Sigmoid colon (tissue), 7 donors: ENCODE results near the gene RB1. TPM values are rescaled to one million over a fixed set of nuclear protein-coding genes. Genes with fewer than 3 reads are reported as not detected.
A peak's percentile ranks its signal among the peaks of the same experiment; 100 is the strongest.

ENCODE experiments used
- DNase-seq: peaks from one replicate; pipeline ENCODE4 v3.0.0-alpha.2; 2019
- H3K27ac ChIP-seq, 4 donors: fragments of 200-600 bp; sonication (generic); one replicate each; pipeline ENCODE4 v1.5.1; 2016 to 2019; ENCODE audit warnings: mild to moderate bottlenecking in 1 of 4
- H3K27me3 ChIP-seq, 3 donors: fragments of 200-600 bp; sonication (generic); one replicate each; pipeline ENCODE4 v1.5.1; 2019; ENCODE audit warnings: mild to moderate bottlenecking in 1 of 3
- H3K36me3 ChIP-seq, 4 donors: fragments of 200-600 bp; sonication (generic); one replicate each; pipeline ENCODE4 v1.5.1; 2016 to 2019
- H3K4me1 ChIP-seq, 4 donors: fragments of 200-600 bp; sonication (generic); one replicate each; pipeline ENCODE4 v1.5.1; 2017 to 2019
- H3K4me3 ChIP-seq, 4 donors: fragments of 200-600 bp; sonication (generic); one replicate each; pipeline ENCODE4 v1.5.1; 2017 to 2019; ENCODE audit warnings: mild to moderate bottlenecking in 2 of 4, moderate library complexity in 1 of 4
- H3K9me3 ChIP-seq, 4 donors: fragments of 200-600 bp in 3 of 4; sonication (generic) in 3 of 4; one replicate each; pipeline versions ENCODE4 v1.5.1 to v1.6.1; 2013 to 2019
- EP300 ChIP-seq, 4 donors: sonication (generic); formaldehyde crosslinking; IDR thresholded peaks; one replicate each; pipeline ENCODE4 v1.6.1; 2017; ENCODE audit warnings: antibody characterized with exemption in 4 of 4
- POLR2A ChIP-seq, 2 donors: fragments of 450-650 bp; IDR thresholded peaks; one replicate each; pipeline ENCODE4 v1.6.1; 2016; ENCODE audit warnings: antibody characterized with exemption in 2 of 2, mild to moderate bottlenecking in 2 of 2, moderate library complexity in 2 of 2
- POLR2AphosphoS5 ChIP-seq, 4 donors: sonication (generic); formaldehyde crosslinking; IDR thresholded peaks; one replicate each; pipeline ENCODE4 v1.6.1; 2017; ENCODE audit warnings: antibody characterized with exemption in 4 of 4
- WGBS, 2 donors: extraction: QIAGEN DNeasy Blood & Tissue Kit; methylation state at CpG; one replicate each; pipeline ENCODE4 v1.1.7; 2013; 5-methylcytosine and 5-hydroxymethylcytosine counted together
- intact Hi-C: fragments of 100-400 bp; cut with DNase I; formaldehyde crosslinking; loops from one replicate; pipeline ENCODE4 v1.15.1; 2023
- polyA plus RNA-seq, 3 donors: library from polyadenylated mRNA; stranded (reverse); fragments of 200-250 nt; gene quantifications; one replicate each; pipeline ENCODE4 v1.2.3, GENCODE V29; 2013
- total RNA-seq, 4 donors: library from RNA; depleted of rRNA; stranded (reverse); fragments of >200 nt; gene quantifications; one replicate each; pipeline ENCODE4 v1.1.0, GENCODE V29; 2016
- TF ChIP-seq, protein P1 (sequence below), 4 experiments: fragments of 450-650 bp in 3 of 4; fragments of 200-600 bp in 1 of 4; IDR thresholded peaks; one replicate each; pipeline ENCODE4 v1.5.1; 2016 to 2019; ENCODE audit warnings: antibody characterized with exemption in 4 of 4, mild to moderate bottlenecking in 3 of 4, moderate library complexity in 2 of 4
- donor health status: healthy with polysubstance abuse.
- donor health status: Bipolar disorder and iron deficiency.
- donor health status: healthy.

RB1 gene
- total and polyA plus RNA-seq, 7 donors, result 15.6 to 35.6 (median 31.1) TPM

DNA sequence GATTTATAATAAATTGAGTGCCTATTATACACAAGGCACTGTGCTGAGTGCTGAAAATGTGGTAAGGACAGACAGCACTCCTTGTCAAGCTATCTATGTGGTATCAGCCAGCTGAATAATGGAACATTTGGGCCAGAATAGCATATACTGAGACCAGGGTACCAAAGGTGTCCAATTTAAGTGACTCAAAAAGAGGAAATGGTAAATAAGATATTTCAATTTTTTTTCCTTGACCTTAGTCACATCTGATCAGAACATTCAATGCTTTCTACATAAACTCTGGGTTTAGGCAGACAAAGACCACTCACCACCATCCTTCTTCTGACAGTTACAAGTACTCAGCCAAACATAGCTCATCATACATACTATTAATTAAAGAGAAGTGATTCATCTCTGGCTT, 186.1 kb downstream of the RB1 start:
- DNase-seq, result no peak
- intact Hi-C loops, result no loop called here

DNA sequence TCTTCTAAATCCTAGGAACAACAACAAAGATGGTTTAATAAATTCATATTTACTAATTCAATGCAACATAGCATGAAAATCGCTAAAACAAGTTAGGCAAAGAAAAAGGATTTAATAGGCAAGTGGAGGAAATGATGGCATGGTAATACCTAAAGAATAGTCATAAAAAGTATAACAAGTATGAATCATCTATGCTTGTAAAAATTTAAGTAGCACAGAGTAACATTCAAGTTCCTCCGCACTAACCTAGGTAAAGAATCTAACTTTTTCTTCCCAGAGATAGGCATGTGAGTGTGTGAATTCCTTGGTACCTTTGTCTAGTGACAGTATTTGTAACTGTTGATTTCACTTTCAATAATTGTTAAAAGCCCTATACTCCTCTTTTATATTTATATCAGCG, 186.7 kb downstream of the RB1 start:
- Histone ChIP-seq H3K9me3 (no peaks in the 10 kb centered on the region), H3K27me3 (no peaks in the 10 kb centered on the region), H3K4me1 (peaks cover 0 to 10% (median 0%) of the 10 kb centered on the region in 4 donors), H3K4me3 (no peak overlapping the region), H3K36me3 (no peaks in the 10 kb centered on the region), H3K27ac (no peak overlapping the region)
- TF ChIP-seq POLR2AphosphoS5 (IDR thresholded peaks at IDR 0.05) (no peak), EP300 (IDR thresholded peaks at IDR 0.05) (no peak), POLR2A (IDR thresholded peaks at IDR 0.05) (no peak)
- TF ChIP-seq, protein P1, sequence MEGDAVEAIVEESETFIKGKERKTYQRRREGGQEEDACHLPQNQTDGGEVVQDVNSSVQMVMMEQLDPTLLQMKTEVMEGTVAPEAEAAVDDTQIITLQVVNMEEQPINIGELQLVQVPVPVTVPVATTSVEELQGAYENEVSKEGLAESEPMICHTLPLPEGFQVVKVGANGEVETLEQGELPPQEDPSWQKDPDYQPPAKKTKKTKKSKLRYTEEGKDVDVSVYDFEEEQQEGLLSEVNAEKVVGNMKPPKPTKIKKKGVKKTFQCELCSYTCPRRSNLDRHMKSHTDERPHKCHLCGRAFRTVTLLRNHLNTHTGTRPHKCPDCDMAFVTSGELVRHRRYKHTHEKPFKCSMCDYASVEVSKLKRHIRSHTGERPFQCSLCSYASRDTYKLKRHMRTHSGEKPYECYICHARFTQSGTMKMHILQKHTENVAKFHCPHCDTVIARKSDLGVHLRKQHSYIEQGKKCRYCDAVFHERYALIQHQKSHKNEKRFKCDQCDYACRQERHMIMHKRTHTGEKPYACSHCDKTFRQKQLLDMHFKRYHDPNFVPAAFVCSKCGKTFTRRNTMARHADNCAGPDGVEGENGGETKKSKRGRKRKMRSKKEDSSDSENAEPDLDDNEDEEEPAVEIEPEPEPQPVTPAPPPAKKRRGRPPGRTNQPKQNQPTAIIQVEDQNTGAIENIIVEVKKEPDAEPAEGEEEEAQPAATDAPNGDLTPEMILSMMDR (IDR thresholded peaks at IDR 0.05), result no peak
- WGBS, 2 donors, result 86 to 91% methylated on average over 3 of the region's 3 CpGs
- intact Hi-C loops, result no loop called here
- no peak for DNase-seq

More for the DNA sequence above, 186.1 kb downstream of the RB1 start:
- TF ChIP-seq POLR2AphosphoS5 (IDR thresholded peaks at IDR 0.05), result no peak
- TF ChIP-seq, protein P1 (IDR thresholded peaks at IDR 0.05), result no peak
- no peak for TF ChIP-seq EP300 (IDR thresholded peaks at IDR 0.05)
- no peak for TF ChIP-seq POLR2A (IDR thresholded peaks at IDR 0.05)
- no peak overlapping the region for H3K4me3 ChIP-seq
- H3K27me3 ChIP-seq, result no peaks in the 10 kb centered on the region
- no peaks in the 10 kb centered on the region for H3K9me3 ChIP-seq
- H3K27ac ChIP-seq, result no peak overlapping the region
- no peaks in the 10 kb centered on the region for H3K36me3 ChIP-seq
- H3K4me1 ChIP-seq, result peaks cover 0 to 10% (median 0%) of the 10 kb centered on the region in 4 donors

DNA sequence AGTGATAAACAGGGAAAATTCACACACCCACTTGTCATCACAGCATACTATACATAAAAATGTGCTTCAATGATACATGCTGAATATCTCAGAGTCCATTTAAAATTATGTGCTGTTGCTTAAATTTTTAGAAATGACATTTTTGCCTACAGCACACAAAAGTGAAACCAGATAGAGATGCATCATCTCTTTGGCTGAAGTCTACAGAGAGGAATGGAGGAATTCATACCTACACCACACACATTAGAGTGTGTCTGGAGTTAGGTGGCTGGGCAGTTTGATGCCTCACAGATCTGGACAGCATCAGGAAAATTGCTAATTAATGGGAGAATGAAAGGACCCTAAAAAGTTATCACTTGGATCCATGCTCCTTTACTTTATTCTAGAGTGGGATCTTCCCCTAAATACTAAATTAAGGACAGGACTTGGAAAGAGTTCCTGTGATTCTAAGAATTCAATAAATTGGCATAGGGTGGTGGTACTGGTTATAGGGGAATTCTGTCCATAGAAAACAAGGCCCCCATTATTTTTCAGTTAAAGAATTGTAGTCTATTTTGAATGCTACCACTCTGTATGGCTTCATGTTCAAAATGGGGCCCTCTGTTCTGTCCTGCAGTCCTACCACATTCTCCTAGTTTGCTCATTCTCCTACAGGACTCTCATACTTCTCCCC, 188.0 kb downstream of the RB1 start:
- DNase-seq, result no peak
- H3K27ac ChIP-seq, result peak overlapping the region; percentile 27 to 60 (median 59)
- H3K36me3 ChIP-seq, result no peaks in the 10 kb centered on the region
- H3K4me3 ChIP-seq, result peak overlapping the region in 1 of 4 donors; percentile 23
- H3K27me3 ChIP-seq, result no peaks in the 10 kb centered on the region
- intact Hi-C loops, result no loop called here
- no peak for TF ChIP-seq EP300 (IDR thresholded peaks at IDR 0.05)
- no peak for TF ChIP-seq POLR2A (IDR thresholded peaks at IDR 0.05)
- TF ChIP-seq, protein P1 (IDR thresholded peaks at IDR 0.05), result no peak
- TF ChIP-seq POLR2AphosphoS5 (IDR thresholded peaks at IDR 0.05), result no peak
- peaks cover 0 to 10% (median 0%) of the 10 kb centered on the region in 4 donors for H3K4me1 ChIP-seq
- no peaks in the 10 kb centered on the region for H3K9me3 ChIP-seq

DNA sequence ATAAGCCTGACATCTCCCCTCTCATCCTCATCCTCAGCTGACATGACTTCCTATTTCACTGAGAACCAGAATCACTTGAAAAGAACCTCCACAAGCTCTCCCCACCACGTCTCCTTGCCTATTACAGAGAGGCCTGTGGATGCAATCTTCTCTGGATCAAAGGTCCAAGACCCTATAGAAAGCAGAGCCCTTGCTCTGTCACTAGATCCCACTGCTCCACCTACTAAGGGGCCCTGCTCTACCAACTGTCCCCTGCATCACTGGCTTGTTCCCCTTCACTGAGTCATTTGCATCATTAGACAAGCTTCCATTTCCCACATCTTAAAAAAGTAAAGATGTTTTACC, 188.5 kb downstream of the RB1 start:
- 46 to 76% methylated on average over 1 of the region's 1 CpG for WGBS, 2 donors

More for the DNA sequence above, 188.5 kb downstream of the RB1 start:
- Histone ChIP-seq H3K27me3 (no peaks in the 10 kb centered on the region), H3K27ac (peak overlapping the region; percentile 27 to 60 (median 59)), H3K4me3 (peak overlapping the region in 3 of 4 donors; percentile 11 to 23 (median 12)), H3K36me3 (no peaks in the 10 kb centered on the region), H3K9me3 (no peaks in the 10 kb centered on the region), H3K4me1 (peaks cover 0 to 10% (median 0%) of the 10 kb centered on the region in 4 donors)
- intact Hi-C loops, result no loop called here
- DNase-seq, result no peak
- TF ChIP-seq POLR2A (IDR thresholded peaks at IDR 0.05) (no peak), EP300 (IDR thresholded peaks at IDR 0.05) (no peak), POLR2AphosphoS5 (IDR thresholded peaks at IDR 0.05) (no peak)
- TF ChIP-seq, protein P1 (IDR thresholded peaks at IDR 0.05), result no peak
